ENCODE data around the gene TMEM201. TPM values are rescaled to one million over a fixed set of nuclear protein-coding genes. Genes with fewer than 3 reads are reported as not detected.

The TMEM201 gene
- total and polyA plus RNA-seq, 11 donors = 13.1 to 24.8 (median 18.5) TPM

DNA sequence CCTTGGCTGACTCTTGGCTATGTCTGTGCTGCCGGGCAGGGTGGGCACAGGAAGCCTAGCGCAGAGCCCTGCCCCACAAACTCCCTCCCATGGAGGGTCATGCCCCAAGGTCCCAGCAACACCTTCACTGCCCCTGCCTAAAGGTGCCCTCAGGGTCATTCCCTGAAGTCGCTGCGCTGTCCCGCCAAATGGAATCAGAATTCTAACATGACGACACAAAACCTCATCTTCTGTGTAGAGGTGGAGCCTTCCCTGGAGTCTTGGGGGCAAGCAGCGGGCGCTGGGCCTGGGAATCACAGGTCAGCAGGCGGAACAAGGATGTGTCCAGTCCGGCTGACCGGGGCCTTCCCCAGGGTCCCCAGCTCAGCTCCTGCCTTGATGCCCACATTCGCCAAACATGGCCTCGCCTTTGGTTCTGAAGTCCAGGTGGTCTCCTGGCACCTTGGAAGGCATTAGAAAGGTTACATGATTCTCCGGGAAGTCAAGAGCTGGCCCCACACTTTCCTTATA lies 17.3 kb downstream of the TMEM201 start:
- TF ChIP-seq, protein P1, sequence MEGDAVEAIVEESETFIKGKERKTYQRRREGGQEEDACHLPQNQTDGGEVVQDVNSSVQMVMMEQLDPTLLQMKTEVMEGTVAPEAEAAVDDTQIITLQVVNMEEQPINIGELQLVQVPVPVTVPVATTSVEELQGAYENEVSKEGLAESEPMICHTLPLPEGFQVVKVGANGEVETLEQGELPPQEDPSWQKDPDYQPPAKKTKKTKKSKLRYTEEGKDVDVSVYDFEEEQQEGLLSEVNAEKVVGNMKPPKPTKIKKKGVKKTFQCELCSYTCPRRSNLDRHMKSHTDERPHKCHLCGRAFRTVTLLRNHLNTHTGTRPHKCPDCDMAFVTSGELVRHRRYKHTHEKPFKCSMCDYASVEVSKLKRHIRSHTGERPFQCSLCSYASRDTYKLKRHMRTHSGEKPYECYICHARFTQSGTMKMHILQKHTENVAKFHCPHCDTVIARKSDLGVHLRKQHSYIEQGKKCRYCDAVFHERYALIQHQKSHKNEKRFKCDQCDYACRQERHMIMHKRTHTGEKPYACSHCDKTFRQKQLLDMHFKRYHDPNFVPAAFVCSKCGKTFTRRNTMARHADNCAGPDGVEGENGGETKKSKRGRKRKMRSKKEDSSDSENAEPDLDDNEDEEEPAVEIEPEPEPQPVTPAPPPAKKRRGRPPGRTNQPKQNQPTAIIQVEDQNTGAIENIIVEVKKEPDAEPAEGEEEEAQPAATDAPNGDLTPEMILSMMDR (IDR thresholded peaks at IDR 0.05) = no peak
- TF ChIP-seq POLR2A (IDR thresholded peaks at IDR 0.05) = no peak
- intact Hi-C loops (cut with DNase I) = no loop called here
- no peak overlapping the region for H3K4me3 ChIP-seq
- peaks cover 0 to 25% (median 0%) of the 10 kb centered on the region in 12 donors for H3K4me1 ChIP-seq
- WGBS, 4 donors = 96 to 98% (median 97%) methylated on average over 12 to 14 of the region's 14 CpGs
- H3K27me3 ChIP-seq = no peaks in the 10 kb centered on the region
- H3K36me3 ChIP-seq = peaks cover 0 to 66% (median 51%) of the 10 kb centered on the region in 9 donors
- DNase-seq (peak in 1 of 5 donors; percentile 13), ATAC-seq (no peak)
- H3K9me3 ChIP-seq = no peaks in the 10 kb centered on the region
- H3K27ac ChIP-seq = peak overlapping the region in 2 of 12 donors; percentile 49 to 61

DNA sequence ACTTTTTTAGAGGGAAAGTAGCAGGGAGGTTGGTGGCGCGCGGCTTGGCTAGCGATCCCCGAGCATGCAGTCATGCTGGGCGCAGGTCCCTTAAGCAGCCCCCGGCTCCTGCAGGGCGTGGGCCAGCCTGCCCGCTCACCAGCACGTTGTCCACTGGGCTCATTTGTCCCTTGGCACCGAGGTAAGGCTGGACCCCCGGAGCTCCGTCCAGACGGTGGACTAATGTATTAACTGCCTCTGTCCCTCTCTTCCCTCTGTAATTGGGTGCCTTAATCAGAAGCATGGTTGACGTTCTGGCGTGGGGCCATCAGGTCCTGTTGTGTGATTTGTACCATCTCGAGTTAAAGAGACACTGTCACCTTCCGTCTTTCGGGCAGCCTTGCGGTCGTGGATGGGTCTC lies 17.7 kb downstream of the TMEM201 start:
- DNase-seq (peak in 1 of 5 donors; percentile 45), ATAC-seq (no peak)
- Histone ChIP-seq H3K9me3 (no peaks in the 10 kb centered on the region), H3K36me3 (peaks cover 0 to 66% (median 48%) of the 10 kb centered on the region in 9 donors), H3K4me3 (no peak overlapping the region), H3K4me1 (peaks cover 0 to 25% (median 0%) of the 10 kb centered on the region in 12 donors), H3K27ac (peak overlapping the region in 2 of 12 donors; percentile 49 to 61), H3K27me3 (no peaks in the 10 kb centered on the region)
- TF ChIP-seq, protein P1 (IDR thresholded peaks at IDR 0.05) = no peak
- TF ChIP-seq POLR2A (IDR thresholded peaks at IDR 0.05) = no peak
- WGBS, 4 donors = 76 to 87% (median 82%) methylated on average over 21 of the region's 21 CpGs
- intact Hi-C loops (cut with DNase I) = no loop called here

DNA sequence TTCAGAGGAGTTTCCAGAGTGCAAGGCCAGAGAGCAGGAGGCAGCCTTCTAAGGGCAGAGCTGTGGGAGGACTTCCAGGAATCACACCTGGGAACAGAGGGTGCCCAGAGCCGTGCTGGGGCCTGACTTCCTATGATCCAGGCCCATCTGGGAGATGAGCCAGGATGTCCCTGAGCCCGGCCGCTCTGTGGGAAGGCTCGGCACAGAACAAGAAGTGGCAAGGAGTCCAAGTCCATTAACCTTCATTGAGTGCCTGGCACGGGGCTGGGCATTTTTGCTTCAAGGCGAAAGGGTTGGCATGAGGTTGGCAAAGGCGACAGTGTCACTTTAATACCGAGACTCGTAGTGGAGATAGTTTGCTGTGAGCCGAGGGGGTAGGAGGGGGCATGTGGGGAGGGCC lies 18.2 kb downstream of the TMEM201 start:
- 43 to 58% (median 51%) methylated on average over 10 of the region's 10 CpGs for WGBS, 4 donors
- H3K9me3 ChIP-seq = no peaks in the 10 kb centered on the region
- H3K36me3 ChIP-seq = peaks cover 0 to 66% (median 48%) of the 10 kb centered on the region in 9 donors
- DNase-seq = peak in 2 of 5 donors; percentile 64 to 71
- peak; percentile 68 to 72 (median 70) for ATAC-seq
- no peak overlapping the region for H3K4me3 ChIP-seq
- peaks cover 0 to 25% (median 0%) of the 10 kb centered on the region in 12 donors for H3K4me1 ChIP-seq
- no peaks in the 10 kb centered on the region for H3K27me3 ChIP-seq
- TF ChIP-seq, protein P1 (IDR thresholded peaks at IDR 0.05) = no peak
- no peak for TF ChIP-seq POLR2A (IDR thresholded peaks at IDR 0.05)
- intact Hi-C loops (cut with DNase I) = no loop called here
- H3K27ac ChIP-seq = peak overlapping the region in 3 of 12 donors; percentile 19 to 61 (median 49)

DNA sequence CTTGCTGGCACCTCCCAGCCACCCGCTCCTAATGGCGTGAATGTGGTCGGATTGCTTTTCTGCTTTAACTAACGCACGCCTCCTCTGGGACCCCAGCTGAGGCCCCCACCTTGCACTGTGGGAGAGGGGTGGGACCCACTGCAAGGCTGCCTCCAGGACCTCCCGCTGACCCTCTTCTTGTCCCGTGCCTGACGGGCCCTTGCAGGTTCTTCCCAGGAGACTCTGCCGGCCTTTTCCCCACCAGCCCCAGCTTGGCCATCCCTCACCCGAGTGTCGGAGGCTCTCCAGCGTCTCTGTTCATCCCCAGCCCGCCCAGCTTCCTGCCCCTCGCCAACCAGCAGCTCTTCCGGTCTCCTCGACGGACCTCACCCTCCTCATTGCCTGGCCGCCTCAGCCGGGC lies 18.6 kb downstream of the TMEM201 start:
- no peak for DNase-seq
- Histone ChIP-seq H3K4me1 (peaks cover 0 to 25% (median 0%) of the 10 kb centered on the region in 12 donors), H3K27ac (peak overlapping the region in 2 of 12 donors; percentile 49 to 61), H3K4me3 (no peak overlapping the region), H3K27me3 (no peaks in the 10 kb centered on the region), H3K9me3 (no peaks in the 10 kb centered on the region), H3K36me3 (peaks cover 0 to 66% (median 46%) of the 10 kb centered on the region in 9 donors)
- intact Hi-C loops (cut with DNase I) = no loop called here
- TF ChIP-seq, protein P1 (IDR thresholded peaks at IDR 0.05) = no peak
- TF ChIP-seq POLR2A (IDR thresholded peaks at IDR 0.05) = no peak
- no peak for ATAC-seq
- WGBS, 4 donors = 85 to 87% (median 86%) methylated on average over 19 of the region's 19 CpGs

Measured in heart left ventricle (tissue), 16 donors.